ENCODE measurements around the gene ARHGAP9. TPM values are rescaled to one million over a fixed set of nuclear protein-coding genes. Genes with fewer than 3 reads are reported as not detected.
A peak's percentile ranks its signal among the peaks of the same experiment; 100 is the strongest.

The ARHGAP9 gene
- total and polyA plus RNA-seq, 2 of the 8 experiments (the other 6 are each of a cell fraction or from before 2014, with no cell fraction given): 3.2 to 6.0 TPM

DNA sequence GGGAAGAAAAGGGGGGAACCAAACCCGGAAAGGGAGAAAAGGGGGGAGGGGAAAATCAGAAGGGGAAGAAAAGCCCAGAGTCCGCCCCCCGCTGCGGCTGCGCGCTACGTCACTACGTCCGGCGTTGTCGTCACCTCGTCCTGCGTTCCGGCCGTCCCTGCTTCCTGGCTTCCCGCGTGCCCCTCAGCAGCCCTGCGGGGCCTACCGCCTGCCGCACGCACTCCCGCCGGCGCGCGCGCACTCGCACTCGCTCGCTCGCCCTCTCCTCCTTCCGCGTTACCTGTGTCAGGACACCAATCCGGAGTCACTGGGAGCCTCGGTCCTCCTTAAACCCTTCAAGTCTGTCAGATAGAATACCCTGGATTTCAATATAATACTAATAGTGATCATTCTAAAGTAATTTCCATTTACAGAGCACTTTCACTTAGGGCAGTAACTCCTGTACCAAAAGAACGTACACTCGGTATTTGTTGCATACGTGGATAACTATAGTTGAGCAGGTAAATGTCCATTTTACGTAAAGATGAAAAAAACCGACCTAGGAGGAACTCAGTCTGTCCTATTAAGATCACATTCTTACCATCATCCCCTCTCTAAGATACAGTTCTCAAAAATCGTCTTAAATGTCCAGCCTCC, 48.6 kb downstream of the ARHGAP9 start, which contains the start of gene R3HDM2:
R3HDM2 (minus strand) TSS at position 113 of the 636 bp plus-strand sequence. CDS start 120,615 bp downstream, outside the sequence.
- H3K23me2 ChIP-seq (ENCODE audit: low read depth, low read length): peaks cover 3% of the 10 kb centered on the region; the same call in 1 of the 2 replicates
- H3K4me3 ChIP-seq (ENCODE audit: extremely low read depth in 1 of 4, insufficient read depth in 2 of 4, low read depth in 3 of 4, low read length in 4 of 4): peak within 1 kb of the TSS; percentile 55 to 73 (median 70)
- FAIRE-seq (no peak), DNase-seq (ENCODE audit: low read depth in 1 of 2, low spot score in 2 of 2) (peak; percentile 90 to 99)
- peaks cover 3% of the 10 kb centered on the region for H3K79me1 ChIP-seq (ENCODE audit: low read depth, low read length)
- no peak within 1 kb of the TSS for H3K14ac ChIP-seq (ENCODE audit: insufficient read length)
- H2BK15ac ChIP-seq (ENCODE audit: low read length): no peak within 1 kb of the TSS
- no peaks in the 10 kb centered on the region for H3K27me3 ChIP-seq (replicated peaks in 1 of 4; ENCODE audit: control insufficient read depth in 3 of 4, extremely low read depth in 1 of 4, insufficient read depth in 3 of 4, low read length in 3 of 4)
- peak within 1 kb of the TSS; percentile 56 for H4K5ac ChIP-seq (ENCODE audit: insufficient read length, low read depth, low read length)
- peak within 1 kb of the TSS; percentile 81 for H3K4ac ChIP-seq (replicated peaks; ENCODE audit: insufficient read length, low read depth, low read length)
- H2BK20ac ChIP-seq (ENCODE audit: low read length): no peak within 1 kb of the TSS
- H3K18ac ChIP-seq (ENCODE audit: extremely low read depth, low read length): no peak within 1 kb of the TSS; the same call in 1 of the 2 replicates
- peak within 1 kb of the TSS; percentile 63; the same call in 1 of the 2 replicates for H4K8ac ChIP-seq (ENCODE audit: extremely low read depth, insufficient read depth, low read length)
- 0 out of 2 replicates have a peak within 1 kb of the TSS, but pooled peaks have one; percentile 31 for H2AFZ ChIP-seq (ENCODE audit: low read length)
- H3K56ac ChIP-seq (replicated peaks; ENCODE audit: insufficient read length, low read depth, low read length): no peak within 1 kb of the TSS
- H2BK120ac ChIP-seq (replicated peaks; ENCODE audit: low read depth, low read length): no peak within 1 kb of the TSS
- peak within 1 kb of the TSS; percentile 46 to 97 (median 62) for H3K9ac ChIP-seq (replicated peaks in 1 of 4; ENCODE audit: extremely low read depth in 1 of 4, low read depth in 3 of 4, low read length in 3 of 4)
- peak within 1 kb of the TSS; percentile 59 to 91 for H3K4me2 ChIP-seq (ENCODE audit: insufficient read depth in 1 of 2, low read depth in 2 of 2, low read length in 2 of 2)
- POLR2A ChIA-PET (ENCODE audit: partially characterized antibody): interaction anchor here (1.1 to 13.2 kb wide), 3 partner anchors 11 to 89 kb away, joined by 3 to 168 read pairs (median 7); partner anchors contain the start of gene INHBE
- no peak within 1 kb of the TSS for H2BK12ac ChIP-seq (ENCODE audit: low read depth, low read length)
- H2AK5ac ChIP-seq (ENCODE audit: low read depth, low read length): no peak within 1 kb of the TSS
- H3K79me2 ChIP-seq (ENCODE audit: control insufficient read depth in 1 of 2, insufficient read depth in 2 of 2, low read length in 2 of 2): peaks cover 0 to 14% of the 10 kb centered on the region in 2 experiments; a peak in 2 of 4 replicates
- CTCF ChIA-PET (ENCODE audit: partially characterized antibody): interaction anchor here (1.1 kb wide), 1 partner anchor 88 kb away, joined by 3 read pairs; no protein-coding TSS in a partner anchor
- peak within 1 kb of the TSS; percentile 65 for H4K91ac ChIP-seq (replicated peaks; ENCODE audit: insufficient read length, low read length)
- H4K20me1 ChIP-seq (replicated peaks in 1 of 2; ENCODE audit: control insufficient read depth in 1 of 2, insufficient read depth in 2 of 2, low read length in 2 of 2): no peaks in the 10 kb centered on the region
- H3K27ac ChIP-seq (ENCODE audit: low read depth, low read length): peak within 1 kb of the TSS; percentile 81; the same call in 1 of the 2 replicates
- no peak within 1 kb of the TSS for H3K23ac ChIP-seq (ENCODE audit: insufficient read length)
- peaks cover 0 to 5% (median 2%) of the 10 kb centered on the region in 4 experiments; a peak in 5 of 7 replicates for H3K4me1 ChIP-seq (replicated peaks in 1 of 4; ENCODE audit: control insufficient read depth in 3 of 4, insufficient read depth in 4 of 4, low read length in 3 of 4)
- H3K9me3 ChIP-seq (ENCODE audit: insufficient read depth in 2 of 2, low read depth in 1 of 2, low read length in 1 of 2): no peaks in the 10 kb centered on the region
- no peaks in the 10 kb centered on the region for H3K36me3 ChIP-seq (ENCODE audit: control insufficient read depth in 2 of 4, insufficient read depth in 4 of 4, low read length in 3 of 4)
- H2BK5ac ChIP-seq (ENCODE audit: low read depth, low read length): peak within 1 kb of the TSS; percentile 41; the same call in 1 of the 2 replicates
- 8% methylated on average over 37 of the region's 41 CpGs; no CpG with 5 or more reads in 1 of the 2 experiments for WGBS, 2 experiments (ENCODE audit: extremely low coverage in 1 of 2, insufficient coverage in 1 of 2, insufficient read length in 1 of 2, insufficient replicate concordance in 2 of 2, low coverage in 1 of 2, low lambda C conversion rate in 2 of 2, missing lambda C conversion rate in 1 of 2)
- peak; percentile 66 for TF ChIP-seq SP1 (IDR thresholded peaks at IDR 0.05; ENCODE audit: low read depth, low read length)
- peak; percentile 74; the same call in 1 of the 2 replicates for TF ChIP-seq TEAD4 (IDR thresholded peaks at IDR 0.05; ENCODE audit: low read depth, low read length)
- no peak for TF ChIP-seq EZH2 (IDR thresholded peaks at IDR 0.05; ENCODE audit: low read depth, low read length, severe bottlenecking)
- no peak for TF ChIP-seq MAFK (IDR thresholded peaks at IDR 0.05; ENCODE audit: low read depth, low read length)
- TF ChIP-seq CEBPB (IDR thresholded peaks at IDR 0.05; ENCODE audit: low read depth, low read length): no peak
- no peak for TF ChIP-seq CHD1 (IDR thresholded peaks at IDR 0.05; ENCODE audit: low read depth, low read length)
- TF ChIP-seq FOSL1 (IDR thresholded peaks at IDR 0.05; ENCODE audit: insufficient read depth, low read depth, low read length): no peak
- TF ChIP-seq TCF12 (IDR thresholded peaks at IDR 0.05; ENCODE audit: low read depth, low read length): no peak
- peak in 1 of 2 experiments; percentile 47; a peak in 1 of 3 replicates for TF ChIP-seq EP300 (IDR thresholded peaks at IDR 0.05; ENCODE audit: borderline replicate concordance in 1 of 2, low read depth in 2 of 2, low read length in 2 of 2)
- TF ChIP-seq NRF1 (IDR thresholded peaks at IDR 0.05; ENCODE audit: low read depth, low read length): 0 out of 2 replicates have a peak, but pooled peaks have one; percentile 14
- TF ChIP-seq SIN3A (conservative IDR thresholded peaks at IDR 0.05 in 1 of 2, IDR thresholded peaks at IDR 0.05 in 1 of 2; ENCODE audit: low read depth in 1 of 2, low read length in 2 of 2): peak in 1 of 2 experiments; percentile 21; a peak in 1 of 4 replicates

Measured in H1 (cell line).